Endothelial cell of umbilical vein (primary cell): ENCODE data around the gene SLC39A5. TPM values are rescaled to one million over a fixed set of nuclear protein-coding genes. Genes with fewer than 3 reads are reported as not detected.
A peak's percentile ranks its signal among the peaks of the same experiment; 100 is the strongest.

Experiments used
- BruUV-seq: library from RNA; stranded (reverse); fragments of 400-500 nt; replicated peaks from 2 replicates; lab custom pipeline; 2021; lab: Mats Ljungman, UMichigan
- CTCF ChIA-PET: fragments of 300-600, 350-600 bp; sonication (Branson Sonifier 250); formaldehyde crosslinking; loops from one replicate; lab custom pipeline; 2021; ENCODE audit warnings: antibody characterized with exemption, inconsistent platforms; lab: Charles Lee
- POLR2A ChIA-PET: fragments of 300-600, 350-600 bp; sonication (Branson Sonifier 250); formaldehyde crosslinking; loops from one replicate; lab custom pipeline; 2021; ENCODE audit warnings: antibody characterized with exemption, inconsistent platforms; lab: Charles Lee
- DNase-seq: peaks from one replicate; pipeline ENCODE4 v3.0.0-alpha.2; 2011; ENCODE audit warnings: low read depth, low spot score
- FAIRE-seq: peaks from 2 replicates; lab custom pipeline; 2011; peaks lifted over from hg19 to GRCh38; lab: Jason Lieb, UNC
- H2AFZ ChIP-seq: 2 replicates; pipeline ENCODE4 v1.6.0; 2012; ENCODE audit warnings: low read depth, low read length, control low read depth, inconsistent platforms
- H3K27ac ChIP-seq: 2 replicates; pipeline ENCODE4 v1.5.1; 2011; ENCODE audit warnings: low read depth, mild to moderate bottlenecking, control low read depth, low read length, moderate library complexity; ENCODE audit not compliant: insufficient read depth
- H3K27me3 ChIP-seq, 2 experiments: 2 replicates each; pipeline versions ENCODE4 v1.6.0 to v1.6.1; 2011; ENCODE audit warnings: low read length in 2 of 2, mixed read lengths in 1 of 2; ENCODE audit not compliant: control insufficient read depth in 2 of 2, insufficient read depth in 2 of 2
- H3K36me3 ChIP-seq, 2 experiments: 2 replicates in 1 of 2; 3 replicates in 1 of 2; pipeline ENCODE4 v1.5.1; 2011; ENCODE audit warnings: low read length in 2 of 2, mild to moderate bottlenecking in 1 of 2, moderate library complexity in 1 of 2; ENCODE audit not compliant: control insufficient read depth in 2 of 2, insufficient read depth in 2 of 2; ENCODE audit errors: extremely low read depth in 1 of 2
- H3K4me1 ChIP-seq: 3 replicates; pipeline ENCODE4 v1.5.1; 2011; ENCODE audit warnings: mild to moderate bottlenecking, low read length; ENCODE audit not compliant: control insufficient read depth, insufficient read depth; ENCODE audit errors: extremely low read depth
- H3K4me2 ChIP-seq: 2 replicates; pipeline ENCODE4 v1.6.1; 2011; ENCODE audit warnings: low read length, control low read depth, mixed read lengths; ENCODE audit not compliant: insufficient read depth
- H3K4me3 ChIP-seq, 3 experiments: fragments of 200-600 bp in 1 of 3; sonication (generic), shearing (Covaris generic) in 1 of 3; replicated peaks in 1 of 3; 2 replicates each; pipeline ENCODE4 v1.5.1; 2011 to 2016; ENCODE audit warnings: control low read depth in 3 of 3, low read length in 3 of 3, mild to moderate bottlenecking in 2 of 3, inconsistent platforms in 1 of 3, low read depth in 1 of 3, moderate library complexity in 1 of 3; ENCODE audit not compliant: insufficient read depth in 1 of 3
- H3K79me2 ChIP-seq: 2 replicates; pipeline ENCODE4 v1.6.0; 2012; ENCODE audit warnings: low read length, inconsistent platforms; ENCODE audit not compliant: control insufficient read depth, insufficient read depth
- H3K9ac ChIP-seq: replicated peaks from 2 replicates; pipeline ENCODE3; 2011; ENCODE audit warnings: low read length, control low read depth; ENCODE audit not compliant: insufficient read depth; ENCODE audit errors: extremely low read depth
- H3K9me1 ChIP-seq: replicated peaks from 3 replicates; pipeline ENCODE4 v1.6.0; 2011; ENCODE audit warnings: mild to moderate bottlenecking, low read length; ENCODE audit not compliant: control insufficient read depth, insufficient read depth; ENCODE audit errors: extremely low read depth
- H3K9me3 ChIP-seq: replicated peaks from 2 replicates; pipeline ENCODE4 v1.5.1; 2012; ENCODE audit warnings: low read length, inconsistent platforms; ENCODE audit not compliant: control insufficient read depth, insufficient read depth
- H4K20me1 ChIP-seq: replicated peaks from 2 replicates; pipeline ENCODE3; 2011; ENCODE audit warnings: mild to moderate bottlenecking, low read length; ENCODE audit not compliant: control insufficient read depth, insufficient read depth; ENCODE audit errors: extremely low read depth
- CTCF ChIP-seq, 2 donors: IDR thresholded peaks; 1 replicate in 1 of 2; 2 replicates in 1 of 2; pipeline ENCODE4 v1.5.1; 2011; ENCODE audit warnings: low read length in 2 of 2, mild to moderate bottlenecking in 2 of 2, moderate library complexity in 2 of 2, control low read depth in 1 of 2, inconsistent platforms in 1 of 2, low read depth in 1 of 2; ENCODE audit not compliant: insufficient read depth in 1 of 2; ENCODE audit errors: extremely low read depth in 1 of 2
- JUN ChIP-seq: IDR thresholded peaks from 2 replicates; pipeline ENCODE4 v1.6.1; 2011; ENCODE audit warnings: borderline replicate concordance, low read depth; ENCODE audit not compliant: insufficient read length, insufficient read depth
- MYC ChIP-seq: IDR thresholded peaks from one replicate; pipeline ENCODE4 v1.6.1; 2011; ENCODE audit warnings: mild to moderate bottlenecking, low read depth, low read length
- dilution Hi-C: fragments of 300-500 bp; cut with MboI; formaldehyde crosslinking; loops from one replicate; pipeline ENCODE4 v1.15.0; 2019; ENCODE audit warnings: low sequenced_read_pairs; ENCODE audit not compliant: extremely low pct_ligation_motif_present
- intact Hi-C: fragments of 100-400 bp; cut with micrococcal nuclease; formaldehyde crosslinking; loops from one replicate; pipeline ENCODE4 v1.10.0; 2022
- polyA plus RNA-seq, 4 experiments: library from polyadenylated mRNA; depleted of rRNA in 3 of 4; stranded (reverse) in 3 of 4; unstranded in 1 of 4; fragments of >200 nt; gene quantifications; 2 replicates each; pipeline versions ENCODE4 v1.2.1 to v1.2.3, GENCODE V29; 2011 to 2012; ENCODE audit warnings: missing spikeins in 1 of 4
- total RNA-seq: library from RNA; stranded (reverse); gene quantifications from 2 replicates; pipeline ENCODE4 v1.2.3, GENCODE V29; 2021

SLC39A5 gene
- total and polyA plus RNA-seq, 2 donors (not counting 3 experiments of a cell fraction or from before 2014, with no cell fraction given), result 0.10 TPM; not detected in 1

- Histone ChIP-seq H3K4me3 (no peak overlapping the region), H3K4me2 (no peak overlapping the region), H3K27ac (no peak overlapping the region), H3K27me3 (no peaks in the 10 kb centered on the region), H3K79me2 (peaks cover 10% of the 10 kb centered on the region), H4K20me1 (no peaks in the 10 kb centered on the region), H3K9ac (no peak overlapping the region), H2AFZ (peak overlapping the region; percentile 90), H3K36me3 (no peaks in the 10 kb centered on the region), H3K9me1 (no peaks in the 10 kb centered on the region), H3K4me1 (peaks cover 23% of the 10 kb centered on the region), H3K9me3 (no peaks in the 10 kb centered on the region)
- dilution Hi-C loops (no loop called here), intact Hi-C loops (loop anchor here (1.0 to 2.0 kb wide), 5 partner anchors 31 to 272 kb away; partner anchors contain the start of genes ANKRD52, CS and NABP2)
- CTCF ChIA-PET, result interaction anchor here (2.1 to 2.4 kb wide), 2 partner anchors 13 to 29 kb away, joined by 8 to 15 read pairs; partner anchors contain the start of gene RNF41
- FAIRE-seq (peak; percentile 97), DNase-seq (peak; percentile 85)
- TF ChIP-seq JUN, result no peak
- peak; percentile 61 to 76 for TF ChIP-seq CTCF (IDR thresholded peaks at IDR 0.05; ENCODE audit: extremely low read depth in 1 of 2, insufficient read depth in 1 of 2, low read depth in 1 of 2, low read length in 2 of 2)
- no peak for TF ChIP-seq MYC
- no TSS peak for BruUV-seq
- POLR2A ChIA-PET, result no interaction called here
Measured at GRCh38 chr12:56193025-56193578, 36.7 kb upstream of the SLC39A5 start.
